Dendritic cell treated with granulocyte-macrophage colony-stimulating factor and Interleukin-4, amounts not matched to agents 40 ng/mL and 50 ng/mL, for 4 days (primary cell): ENCODE data around the gene EVA1C.
"Not testable (repeated sequence)": the region's sequence is repeated elsewhere in the genome, so short reads cannot be mapped to it uniquely, and the experiment has no call there.

Experiments
- H3K27ac Mint-ChIP-seq: one replicate; pipeline ENCODE4 v1.8.0; 2022; ENCODE audit warnings: mild to moderate bottlenecking, mixed read lengths
- H3K27me3 Mint-ChIP-seq: one replicate; pipeline ENCODE4 v1.8.0; 2022; ENCODE audit warnings: mild to moderate bottlenecking, mixed read lengths
- H3K36me3 Mint-ChIP-seq: one replicate; pipeline ENCODE4 v1.8.0; 2022; ENCODE audit warnings: low read depth, mixed read lengths
- H3K4me1 Mint-ChIP-seq: one replicate; pipeline ENCODE4 v1.8.0; 2022; ENCODE audit warnings: low read depth, mixed read lengths
- H3K4me3 Mint-ChIP-seq: one replicate; pipeline ENCODE4 v1.8.0; 2022; ENCODE audit warnings: mild to moderate bottlenecking, moderate library complexity, mixed read lengths
- H3K9me3 Mint-ChIP-seq: one replicate; pipeline ENCODE4 v1.8.0; 2022; ENCODE audit warnings: mixed read lengths
- intact Hi-C: fragments of 100-400 bp; cut with micrococcal nuclease; formaldehyde crosslinking; loops from one replicate; pipeline ENCODE4 v1.15.0; 2022

EVA1C gene

GRCh38 chr21:32448803-32449594, 36.5 kb downstream of the EVA1C start:
- H3K36me3 Mint-ChIP-seq: peaks cover 2% of the 10 kb centered on the region
- H3K27ac Mint-ChIP-seq: no peak overlapping the region
- no peak overlapping the region for H3K4me3 Mint-ChIP-seq
- intact Hi-C loops: no loop called here
- H3K27me3 Mint-ChIP-seq: no peaks in the 10 kb centered on the region
- peaks cover 6% of the 10 kb centered on the region for H3K9me3 Mint-ChIP-seq
- H3K4me1 Mint-ChIP-seq: no peaks in the 10 kb centered on the region

DNA sequence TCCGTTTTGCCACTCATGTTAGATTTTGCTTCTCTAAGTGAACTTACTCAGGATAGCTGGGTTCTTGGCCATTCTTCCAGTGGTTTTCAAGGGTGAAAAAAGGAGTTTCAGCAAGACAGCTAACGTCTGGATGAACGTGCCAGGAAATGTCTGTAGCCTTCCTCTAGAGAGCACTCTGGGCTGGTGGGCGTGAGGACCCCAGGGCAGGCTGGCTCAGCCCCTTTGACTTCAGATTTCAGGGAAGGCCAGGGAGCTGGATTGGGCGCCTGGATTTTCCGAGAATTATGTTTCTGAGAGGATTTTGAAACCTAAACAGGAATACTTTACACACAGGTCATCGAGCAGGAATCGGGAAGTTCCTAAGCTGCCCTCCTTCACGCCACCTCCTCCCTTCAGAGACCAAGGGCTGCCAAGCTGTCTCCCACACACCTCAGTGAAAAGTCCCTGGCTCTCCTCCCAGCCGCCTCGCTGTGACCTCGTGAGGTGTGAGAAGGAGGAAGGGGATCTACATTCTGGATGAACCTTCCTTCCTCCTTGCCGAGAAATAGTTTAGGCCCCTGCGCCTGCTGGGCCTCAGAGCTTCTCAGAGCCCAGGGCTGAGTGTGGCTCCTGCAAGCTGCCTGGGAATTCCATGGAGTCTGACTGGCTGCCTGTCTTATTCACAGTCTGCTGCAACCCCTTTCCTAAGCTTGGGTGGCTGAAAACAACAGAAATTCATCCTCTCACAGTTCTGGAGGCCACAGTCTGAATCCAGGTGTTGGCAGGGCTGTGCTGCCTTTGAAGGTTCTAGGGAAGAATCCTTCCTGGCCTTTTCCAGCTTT, 38.6 kb downstream of the EVA1C start:
- intact Hi-C loops: not testable (repeated sequence)

DNA sequence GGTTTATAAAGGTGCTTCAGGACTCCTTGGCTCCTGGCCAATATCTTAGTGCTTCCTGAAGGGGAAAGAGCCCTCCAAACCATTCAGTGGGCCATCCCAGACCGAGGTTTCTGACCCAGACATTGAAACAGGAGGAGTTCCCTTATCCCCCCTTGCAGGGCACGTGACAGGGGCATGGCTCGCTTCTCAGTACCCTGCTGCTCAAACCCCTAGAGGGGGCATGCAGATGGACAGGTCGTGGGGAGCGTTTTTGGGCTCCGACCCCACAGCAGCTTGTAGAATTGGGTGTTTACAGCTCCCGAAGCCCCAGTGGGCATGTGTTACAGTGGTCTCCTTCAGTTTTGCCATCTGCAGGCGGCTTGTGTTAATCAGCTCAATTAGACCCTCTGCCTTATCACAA, 39.7 kb downstream of the EVA1C start:
- H3K4me1 Mint-ChIP-seq, intact Hi-C loops, H3K9me3 Mint-ChIP-seq, H3K27ac Mint-ChIP-seq, H3K4me3 Mint-ChIP-seq, H3K27me3 Mint-ChIP-seq, H3K36me3 Mint-ChIP-seq: not testable (repeated sequence)

More for the DNA sequence above, 38.6 kb downstream of the EVA1C start:
- not testable (repeated sequence) for H3K27ac Mint-ChIP-seq, H3K4me3 Mint-ChIP-seq, H3K4me1 Mint-ChIP-seq, H3K27me3 Mint-ChIP-seq, H3K36me3 Mint-ChIP-seq, H3K9me3 Mint-ChIP-seq

- no peaks in the 10 kb centered on the region for H3K4me1 Mint-ChIP-seq
- H3K4me3 Mint-ChIP-seq: no peak overlapping the region
- intact Hi-C loops: no loop called here
- H3K27me3 Mint-ChIP-seq: no peaks in the 10 kb centered on the region
- H3K9me3 Mint-ChIP-seq: no peaks in the 10 kb centered on the region
- no peaks in the 10 kb centered on the region for H3K36me3 Mint-ChIP-seq
- H3K27ac Mint-ChIP-seq: no peak overlapping the region
Measured at GRCh38 chr21:32452641-32453040, 40.1 kb downstream of the EVA1C start.

- no peaks in the 10 kb centered on the region for H3K36me3 Mint-ChIP-seq
- intact Hi-C loops: no loop called here
- no peaks in the 10 kb centered on the region for H3K27me3 Mint-ChIP-seq
- H3K27ac Mint-ChIP-seq: no peak overlapping the region
- H3K9me3 Mint-ChIP-seq: no peaks in the 10 kb centered on the region
- no peak overlapping the region for H3K4me3 Mint-ChIP-seq
- H3K4me1 Mint-ChIP-seq: peaks cover 5% of the 10 kb centered on the region
Measured at GRCh38 chr21:32455548-32455947, 43.0 kb downstream of the EVA1C start.

- intact Hi-C loops: no loop called here
- Mint-ChIP-seq H3K9me3 (no peaks in the 10 kb centered on the region), H3K27ac (no peak overlapping the region), H3K4me3 (no peak overlapping the region), H3K27me3 (no peaks in the 10 kb centered on the region), H3K36me3 (no peaks in the 10 kb centered on the region), H3K4me1 (peaks cover 5% of the 10 kb centered on the region)
Measured at GRCh38 chr21:32456497-32456918, 44.0 kb downstream of the EVA1C start.

DNA sequence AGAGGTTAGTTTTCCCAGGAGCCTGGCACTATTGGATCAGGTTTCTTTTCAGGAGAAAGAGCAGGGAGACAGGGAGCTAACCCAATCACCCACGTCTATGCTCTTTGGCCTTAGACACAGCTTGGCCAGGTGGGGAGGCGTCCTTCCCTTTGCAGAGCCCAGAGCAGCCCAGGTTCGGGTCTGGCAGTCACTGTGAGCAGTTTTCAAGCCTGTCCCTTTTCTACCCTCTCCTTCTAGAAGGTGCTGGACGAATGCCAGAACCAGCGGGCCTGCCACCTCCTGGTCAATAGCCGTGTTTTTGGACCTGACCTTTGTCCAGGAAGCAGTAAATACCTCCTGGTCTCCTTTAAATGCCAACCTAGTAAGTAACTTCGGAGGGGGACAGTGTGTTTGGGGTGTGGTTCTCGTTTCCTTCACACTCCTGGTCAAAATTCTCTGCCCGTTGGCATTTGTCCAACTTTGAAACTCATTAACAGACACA, 44.9 kb downstream of the EVA1C start:
- no peak overlapping the region for H3K27ac Mint-ChIP-seq
- no peaks in the 10 kb centered on the region for H3K27me3 Mint-ChIP-seq
- H3K36me3 Mint-ChIP-seq: no peaks in the 10 kb centered on the region
- peaks cover 5% of the 10 kb centered on the region for H3K4me1 Mint-ChIP-seq
- H3K4me3 Mint-ChIP-seq: no peak overlapping the region
- no peaks in the 10 kb centered on the region for H3K9me3 Mint-ChIP-seq
- intact Hi-C loops: no loop called here

- Mint-ChIP-seq H3K9me3 (no peaks in the 10 kb centered on the region), H3K4me1 (peaks cover 5% of the 10 kb centered on the region), H3K36me3 (no peaks in the 10 kb centered on the region), H3K4me3 (no peak overlapping the region), H3K27me3 (no peaks in the 10 kb centered on the region), H3K27ac (no peak overlapping the region)
- intact Hi-C loops: no loop called here
Measured at GRCh38 chr21:32457962-32458361, 45.5 kb downstream of the EVA1C start.

GRCh38 chr21:32459972-32460371, 47.5 kb downstream of the EVA1C start:
- Mint-ChIP-seq H3K4me1 (peaks cover 5% of the 10 kb centered on the region), H3K9me3 (no peaks in the 10 kb centered on the region), H3K27ac (no peak overlapping the region), H3K27me3 (no peaks in the 10 kb centered on the region), H3K4me3 (no peak overlapping the region), H3K36me3 (no peaks in the 10 kb centered on the region)
- intact Hi-C loops: no loop called here

DNA sequence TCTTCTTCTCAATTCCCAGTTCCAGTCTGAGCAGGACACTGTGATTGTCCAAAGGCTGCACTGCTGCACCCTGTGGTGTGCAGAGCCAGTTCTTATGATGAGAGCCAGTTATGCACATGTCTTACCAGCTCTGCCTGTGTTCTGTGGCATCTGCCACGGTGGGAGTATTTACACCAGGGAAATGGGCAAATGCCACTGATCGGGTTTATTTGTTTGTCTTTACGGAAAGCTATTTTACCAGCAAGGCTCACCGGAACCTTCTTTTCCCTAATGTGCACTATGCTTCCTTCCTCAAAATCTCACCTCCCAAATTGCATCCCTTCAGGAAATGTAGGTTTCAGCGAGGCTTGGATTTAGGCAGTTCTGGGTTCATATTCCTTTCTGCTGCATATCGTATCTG, 49.0 kb downstream of the EVA1C start:
- Mint-ChIP-seq H3K9me3 (no peaks in the 10 kb centered on the region), H3K27me3 (no peaks in the 10 kb centered on the region), H3K4me3 (no peak overlapping the region), H3K27ac (no peak overlapping the region), H3K4me1 (peaks cover 5% of the 10 kb centered on the region), H3K36me3 (no peaks in the 10 kb centered on the region)
- intact Hi-C loops: no loop called here

DNA sequence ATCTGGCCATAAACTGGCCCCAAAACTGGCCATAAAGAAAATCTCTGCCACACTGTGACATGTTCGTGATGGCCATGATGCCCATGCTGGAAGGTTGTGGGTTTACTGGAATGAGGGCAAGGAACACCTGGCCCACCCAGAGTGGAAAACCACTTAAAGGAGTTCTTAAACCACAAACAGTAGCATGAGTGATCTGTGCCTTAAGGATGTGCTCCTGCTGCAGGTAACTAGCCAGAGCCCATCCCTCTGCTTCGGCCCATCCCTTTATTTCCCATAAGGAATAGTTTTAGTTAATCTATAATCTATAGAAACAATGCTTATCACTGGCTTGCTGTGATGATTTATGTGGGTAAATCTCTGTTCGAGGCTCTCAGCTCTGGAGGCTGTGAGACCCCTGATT, 50.1 kb downstream of the EVA1C start:
- H3K4me3 Mint-ChIP-seq, intact Hi-C loops, H3K27ac Mint-ChIP-seq, H3K4me1 Mint-ChIP-seq, H3K27me3 Mint-ChIP-seq, H3K9me3 Mint-ChIP-seq, H3K36me3 Mint-ChIP-seq: not testable (repeated sequence)

GRCh38 chr21:32463367-32463766, 50.9 kb downstream of the EVA1C start:
- peaks cover 5% of the 10 kb centered on the region for H3K4me1 Mint-ChIP-seq
- H3K4me3 Mint-ChIP-seq: no peak overlapping the region
- H3K9me3 Mint-ChIP-seq: no peaks in the 10 kb centered on the region
- H3K27ac Mint-ChIP-seq: no peak overlapping the region
- no peaks in the 10 kb centered on the region for H3K27me3 Mint-ChIP-seq
- no peaks in the 10 kb centered on the region for H3K36me3 Mint-ChIP-seq
- intact Hi-C loops: no loop called here

DNA sequence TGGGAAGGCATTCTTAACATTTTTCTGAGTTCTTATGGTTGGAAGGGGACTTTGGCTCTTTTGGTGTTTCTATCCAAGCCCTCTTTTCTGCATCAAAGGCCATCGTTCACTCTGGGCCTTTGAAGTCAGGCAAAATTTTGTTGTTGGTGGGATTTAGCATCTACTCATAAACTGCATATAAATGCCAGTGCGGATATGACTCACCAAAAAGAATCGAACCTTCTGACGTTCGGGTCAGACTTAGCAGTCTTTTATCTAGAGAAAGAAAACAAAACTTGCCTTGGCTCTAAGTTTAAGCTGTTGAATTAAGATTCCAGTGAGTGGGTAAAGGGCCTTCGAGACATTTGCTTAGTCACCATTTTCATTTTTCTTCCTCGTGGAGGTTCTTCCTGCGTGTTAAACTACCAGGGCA, 51.4 kb downstream of the EVA1C start:
- H3K4me3 Mint-ChIP-seq: no peak overlapping the region
- H3K36me3 Mint-ChIP-seq: no peaks in the 10 kb centered on the region
- intact Hi-C loops: no loop called here
- no peak overlapping the region for H3K27ac Mint-ChIP-seq
- no peaks in the 10 kb centered on the region for H3K27me3 Mint-ChIP-seq
- H3K9me3 Mint-ChIP-seq: no peaks in the 10 kb centered on the region
- H3K4me1 Mint-ChIP-seq: peaks cover 5% of the 10 kb centered on the region

DNA sequence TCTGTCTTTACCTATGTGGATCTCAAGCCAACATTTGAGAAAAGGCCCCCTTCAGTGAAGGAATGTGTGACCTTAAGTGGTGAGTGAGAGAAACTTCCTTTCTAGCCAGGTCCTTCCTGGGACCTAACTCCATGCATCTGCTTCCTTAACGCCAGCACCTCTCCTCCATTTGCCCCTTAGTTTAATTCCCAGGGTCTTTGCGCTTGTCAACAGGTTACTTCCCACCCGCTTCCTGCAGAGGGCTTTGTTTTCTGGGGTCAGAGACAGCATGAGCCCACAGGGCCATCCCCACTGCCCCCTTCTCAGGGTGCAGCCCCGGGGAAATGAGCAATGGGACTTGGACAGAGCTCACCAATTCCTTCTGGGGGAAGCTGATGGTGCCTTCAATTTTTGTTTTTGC, 54.8 kb downstream of the EVA1C start:
- H3K27me3 Mint-ChIP-seq: no peaks in the 10 kb centered on the region
- intact Hi-C loops: no loop called here
- H3K36me3 Mint-ChIP-seq: no peaks in the 10 kb centered on the region
- no peaks in the 10 kb centered on the region for H3K4me1 Mint-ChIP-seq
- no peak overlapping the region for H3K27ac Mint-ChIP-seq
- H3K9me3 Mint-ChIP-seq: no peaks in the 10 kb centered on the region
- no peak overlapping the region for H3K4me3 Mint-ChIP-seq
